ENCODE results near the gene RASSF9.

RASSF9 gene

DNA sequence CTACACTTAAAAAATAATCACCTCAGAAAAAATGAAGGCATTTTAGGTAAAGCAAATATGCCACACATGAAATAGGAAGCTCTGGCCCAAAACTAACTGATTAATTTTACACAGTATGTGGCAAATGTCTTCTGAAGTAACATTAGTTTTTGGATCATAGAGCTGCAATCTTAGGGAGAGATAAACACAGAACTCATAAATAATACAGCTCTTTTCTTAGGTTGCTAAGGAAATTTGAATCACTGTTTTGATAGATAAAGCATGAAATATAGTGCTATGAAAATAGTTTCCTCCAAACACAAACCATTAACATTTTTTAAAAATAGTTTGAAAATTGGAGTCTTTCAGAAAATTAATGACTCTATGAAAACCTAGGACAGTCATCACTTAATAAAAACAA lies 15.0 kb downstream of the RASSF9 start:
- no peak for DNase-seq (ENCODE audit: low read depth)

DNA sequence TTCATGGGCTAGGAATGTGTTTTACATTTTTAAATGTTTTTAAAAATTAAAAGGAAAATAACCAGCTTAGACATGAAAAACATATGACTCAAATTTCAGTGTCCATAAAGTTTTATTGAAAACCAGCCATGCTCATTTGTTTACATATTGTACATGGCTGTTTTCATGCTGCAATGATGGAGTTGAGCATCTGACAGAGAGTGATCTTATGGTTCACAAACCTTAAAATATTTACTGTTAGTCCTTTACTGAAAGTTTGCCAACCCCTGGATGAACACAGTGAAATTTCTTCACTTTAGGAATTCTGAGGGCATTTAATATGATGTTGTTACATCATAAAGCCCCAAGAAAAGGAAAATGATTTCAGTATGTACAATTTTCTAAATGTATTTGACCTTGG lies 16.1 kb downstream of the RASSF9 start:
- no peak for DNase-seq (ENCODE audit: low read depth)

DNA sequence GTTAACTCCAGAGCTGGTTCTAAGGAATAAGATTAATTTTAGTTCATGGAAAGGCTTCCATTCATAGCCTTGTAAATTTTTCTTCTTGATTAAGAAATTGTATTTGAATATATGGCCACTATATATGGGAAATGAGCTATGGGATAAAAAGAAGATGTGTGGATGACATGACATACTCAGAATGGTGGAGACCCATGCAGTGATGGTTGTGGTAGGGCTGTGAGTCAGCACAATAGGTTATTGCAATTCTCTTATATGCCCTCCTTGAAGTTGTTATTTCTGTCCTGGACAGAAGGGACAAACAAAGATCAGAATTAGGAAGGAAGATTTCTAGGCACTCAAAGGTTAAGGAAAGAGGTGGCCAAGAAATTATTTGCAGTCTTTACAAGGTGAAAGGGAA lies 21.5 kb downstream of the RASSF9 start:
- no peak for DNase-seq (ENCODE audit: low read depth)

DNA sequence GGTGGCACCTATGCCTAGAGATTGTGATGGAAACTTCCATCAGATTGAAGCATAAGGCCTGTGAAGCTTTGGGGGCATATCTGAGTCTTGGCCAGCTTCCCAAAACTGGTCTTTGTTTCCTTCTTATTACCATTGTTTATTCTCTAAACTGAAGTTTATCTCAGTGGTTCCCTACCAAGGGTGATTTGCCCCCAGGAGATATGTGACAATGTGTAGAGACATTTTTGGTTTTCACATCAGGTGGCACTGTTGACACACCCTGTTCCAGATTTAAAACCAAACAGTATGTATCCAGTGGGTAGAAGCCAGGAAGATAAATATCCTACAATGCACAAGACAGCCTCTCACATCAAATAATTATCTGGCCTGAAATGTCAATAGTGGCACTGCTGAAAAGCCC lies 22.1 kb downstream of the RASSF9 start:
- no peak for DNase-seq (ENCODE audit: low read depth)

DNA sequence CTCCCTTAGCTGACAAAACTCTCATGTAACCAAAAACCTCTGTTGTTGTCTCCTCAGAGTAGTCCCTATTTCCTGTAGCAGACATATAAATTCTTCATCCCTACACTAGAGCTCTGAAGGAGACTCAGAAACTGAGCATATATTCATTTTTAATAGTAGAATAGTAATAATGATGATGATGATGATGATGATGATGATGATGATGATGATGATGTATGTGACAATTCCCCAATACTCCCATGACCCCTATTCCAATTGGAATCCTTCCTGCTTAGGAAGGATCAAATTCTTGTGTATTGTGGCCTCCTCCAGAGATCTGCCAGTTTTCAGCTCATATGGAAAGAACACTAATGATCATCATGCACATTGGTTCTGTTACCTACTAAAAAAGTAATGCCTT lies 26.7 kb downstream of the RASSF9 start:
- DNase-seq (ENCODE audit: low read depth): no peak

DNA sequence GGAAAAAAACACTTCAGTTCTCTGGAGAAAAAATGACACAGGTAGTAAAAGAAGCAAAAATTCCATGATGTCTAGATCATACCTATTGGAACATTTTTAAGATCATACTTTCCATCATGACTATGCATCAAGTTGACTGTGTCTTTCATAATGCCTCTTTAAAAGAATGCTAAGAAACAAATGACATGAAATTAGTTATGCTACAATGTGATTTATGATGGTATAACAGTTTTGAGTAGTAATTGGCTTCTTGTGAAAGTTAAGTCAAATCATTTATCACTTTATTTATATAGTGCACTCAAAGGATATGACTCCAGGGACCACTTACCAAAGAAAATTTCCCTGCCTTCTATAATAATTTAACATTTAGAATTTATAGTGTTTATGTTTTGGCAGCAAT lies 28.5 kb downstream of the RASSF9 start:
- no peak for DNase-seq (ENCODE audit: low read depth)

DNA sequence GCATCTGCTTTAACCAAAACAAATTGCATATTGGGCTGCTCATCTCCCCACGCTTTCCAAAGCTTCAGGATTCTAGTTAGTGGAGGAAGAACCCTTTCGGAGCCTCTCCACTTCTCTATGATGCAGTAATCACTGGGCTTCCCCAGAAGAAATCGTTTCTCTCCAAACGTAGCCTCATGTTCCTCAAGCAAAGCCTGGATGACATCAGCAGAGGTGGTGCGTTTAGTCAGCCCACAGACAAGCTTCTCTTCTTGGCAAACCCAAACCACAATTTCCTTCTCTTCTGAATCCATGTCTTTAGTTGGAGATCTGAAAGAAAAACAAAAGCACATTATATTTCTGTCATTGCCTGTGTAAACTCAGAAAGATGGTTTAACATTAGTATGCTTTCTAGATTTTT lies 30.6 kb downstream of the RASSF9 start:
- no peak for DNase-seq (ENCODE audit: low read depth)

DNA sequence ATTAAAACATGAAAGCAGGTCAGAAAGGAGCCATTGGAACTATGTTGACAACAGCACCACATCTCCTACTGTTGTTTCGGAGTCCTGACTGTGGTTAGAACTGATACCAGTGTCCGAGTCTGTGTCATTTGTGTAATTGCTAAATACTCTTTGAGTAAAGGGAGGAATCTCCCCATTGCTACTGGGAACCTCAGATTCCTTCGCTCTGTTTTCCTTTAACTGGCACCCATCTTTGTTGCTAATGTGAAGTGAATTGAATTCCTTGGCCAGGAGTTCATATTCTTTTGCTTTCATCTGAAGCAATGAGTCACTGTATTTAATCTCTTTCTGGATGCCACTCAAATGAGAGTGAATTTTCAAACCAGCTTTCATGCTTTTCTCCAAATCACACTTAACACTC lies 31.5 kb downstream of the RASSF9 start:
- peak; percentile 38 for DNase-seq (ENCODE audit: low read depth)

DNA sequence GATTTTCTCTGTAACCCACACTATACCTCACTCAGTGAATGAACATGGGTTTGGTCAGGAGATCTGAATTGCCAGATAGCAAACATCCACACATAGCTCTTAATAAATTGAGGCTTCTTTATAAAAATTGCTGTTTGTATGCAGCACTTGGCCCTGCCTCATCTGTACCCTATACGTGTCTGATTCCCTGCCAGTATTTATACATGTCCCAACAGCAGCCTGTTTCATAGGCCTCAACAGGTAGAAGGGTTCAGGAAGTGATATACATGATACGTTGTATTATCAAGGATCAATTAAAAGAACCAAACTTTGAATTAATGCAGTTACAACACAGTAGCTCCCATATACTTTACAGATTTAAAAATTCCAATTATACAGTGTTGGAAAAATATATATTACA lies 32.3 kb downstream of the RASSF9 start:
- DNase-seq (ENCODE audit: low read depth): no peak

DNA sequence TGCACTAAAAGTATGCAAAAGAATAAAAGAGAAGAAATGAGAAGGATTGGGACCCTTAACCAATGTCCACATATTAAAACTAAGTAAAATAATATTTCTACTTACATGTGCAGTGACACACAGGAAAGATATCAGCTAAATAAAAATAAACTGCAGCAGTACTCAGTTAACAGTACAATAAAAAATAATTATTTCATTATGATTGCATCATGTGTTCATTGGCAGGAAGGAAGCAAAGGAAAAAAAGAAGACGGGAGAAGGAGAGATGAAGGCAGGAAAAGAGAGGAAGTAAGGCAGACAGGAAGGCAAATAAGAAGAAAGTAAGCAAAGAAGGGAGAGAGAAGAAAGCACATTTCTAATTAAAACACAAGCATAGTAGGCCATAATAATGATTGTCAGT lies 33.0 kb downstream of the RASSF9 start:
- DNase-seq (ENCODE audit: low read depth): no peak

DNA sequence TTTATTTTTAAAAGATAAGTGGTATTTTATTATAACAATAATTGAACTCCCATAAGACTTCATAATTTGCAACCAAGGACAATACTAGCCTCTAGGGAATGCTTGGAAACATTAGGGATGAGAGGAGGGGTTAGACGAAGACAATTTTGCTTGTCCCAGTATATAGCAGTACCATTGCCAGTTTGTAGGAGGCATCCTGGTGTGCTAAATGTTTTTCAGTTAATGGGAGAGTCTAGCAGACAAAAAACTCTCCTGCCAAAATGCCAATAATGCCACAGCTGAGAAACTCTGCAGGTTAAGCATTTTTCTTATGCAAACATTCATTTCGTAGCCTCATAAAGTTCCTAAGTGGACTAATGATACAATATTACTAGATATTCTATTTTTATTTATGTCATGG lies 38.1 kb downstream of the RASSF9 start:
- DNase-seq (ENCODE audit: low read depth): no peak

DNA sequence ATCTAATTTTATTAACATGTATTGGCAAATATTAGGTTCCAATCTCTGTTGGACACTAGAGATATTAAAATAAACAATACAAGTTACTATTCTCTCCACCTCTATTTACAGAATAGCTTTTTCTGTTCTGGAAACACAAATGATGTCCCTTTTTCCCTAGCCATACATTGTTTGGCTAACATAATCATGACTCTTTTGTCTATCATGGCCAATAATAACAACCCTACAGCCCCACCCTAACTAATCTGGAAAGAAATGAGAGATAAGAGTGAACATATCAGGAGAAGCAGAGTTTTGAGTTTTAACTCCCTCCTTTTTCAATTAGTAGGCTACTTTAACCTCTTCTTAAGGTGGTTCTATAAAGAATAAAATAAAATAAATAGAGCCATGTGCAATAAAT lies 40.2 kb downstream of the RASSF9 start:
- DNase-seq (ENCODE audit: low read depth): no peak

DNA sequence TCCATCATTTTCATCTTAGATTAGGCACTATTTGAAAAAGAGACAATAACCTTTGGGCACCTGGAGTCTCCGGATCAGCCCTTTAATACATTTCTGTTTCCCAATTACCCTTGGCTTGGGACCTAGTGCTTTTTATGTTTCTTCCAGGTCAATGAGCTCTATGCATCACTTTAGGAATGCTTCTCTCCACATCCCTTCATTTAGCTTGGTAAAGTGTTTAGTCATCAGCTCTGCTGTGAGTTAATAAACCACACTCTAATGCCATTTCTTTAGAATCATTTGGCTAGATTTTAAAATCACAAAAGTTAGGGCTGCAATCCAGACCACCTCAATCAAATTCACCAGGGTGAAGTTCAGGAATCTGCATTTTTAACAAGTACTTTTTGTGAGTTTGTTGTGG lies 41.7 kb downstream of the RASSF9 start:
- peak; percentile 49 for DNase-seq (ENCODE audit: low read depth)

DNA sequence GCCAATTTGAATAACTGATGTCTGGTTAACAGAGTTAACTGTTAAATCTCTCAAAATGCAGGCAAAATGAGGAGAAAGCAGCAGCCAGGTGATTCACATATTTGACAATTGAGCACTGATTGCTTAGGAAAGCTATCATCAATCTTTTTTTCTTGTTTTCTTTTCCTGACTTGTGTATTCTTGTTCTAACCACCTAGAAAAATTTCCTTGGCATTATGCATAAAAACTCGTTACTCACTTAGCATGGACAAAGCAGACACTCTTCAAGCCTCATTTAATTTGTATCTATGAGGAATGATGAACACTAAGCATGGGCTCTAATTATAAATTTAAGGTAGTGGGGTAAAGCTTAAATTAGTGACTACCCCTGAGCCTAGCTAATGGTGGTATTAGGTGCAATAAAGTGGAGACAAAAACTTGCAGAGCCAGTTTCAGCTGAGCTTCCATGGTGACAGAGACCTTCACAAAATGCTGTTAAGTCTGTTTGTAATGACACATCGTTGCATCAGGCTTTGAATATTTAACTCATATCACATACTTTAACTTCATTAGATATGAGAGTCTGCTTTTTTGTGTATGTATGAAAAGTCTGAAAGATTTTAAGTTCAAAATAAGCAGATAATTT lies 52.0 kb downstream of the RASSF9 start:
- DNase-seq (ENCODE audit: low read depth): no peak

DNA sequence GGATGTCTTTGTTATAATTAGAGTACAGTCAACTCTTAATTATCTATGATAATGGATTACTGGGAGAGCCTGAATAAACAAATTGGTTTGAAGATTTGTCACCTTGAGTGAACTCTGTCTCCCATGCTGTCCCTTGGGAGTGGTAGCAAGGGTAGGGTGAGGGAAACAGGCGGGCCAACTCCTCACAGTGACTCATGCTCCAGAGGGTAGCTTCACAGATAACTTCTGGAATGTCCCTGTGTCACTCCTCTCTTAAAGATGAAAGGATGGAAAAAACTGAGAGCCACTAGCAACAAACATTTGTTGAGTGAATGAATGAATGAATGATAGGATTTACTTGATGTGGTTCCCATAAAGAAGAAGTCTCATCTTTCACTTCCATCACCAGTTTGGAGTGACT lies 53.5 kb downstream of the RASSF9 start:
- DNase-seq (ENCODE audit: low read depth): no peak

DNA sequence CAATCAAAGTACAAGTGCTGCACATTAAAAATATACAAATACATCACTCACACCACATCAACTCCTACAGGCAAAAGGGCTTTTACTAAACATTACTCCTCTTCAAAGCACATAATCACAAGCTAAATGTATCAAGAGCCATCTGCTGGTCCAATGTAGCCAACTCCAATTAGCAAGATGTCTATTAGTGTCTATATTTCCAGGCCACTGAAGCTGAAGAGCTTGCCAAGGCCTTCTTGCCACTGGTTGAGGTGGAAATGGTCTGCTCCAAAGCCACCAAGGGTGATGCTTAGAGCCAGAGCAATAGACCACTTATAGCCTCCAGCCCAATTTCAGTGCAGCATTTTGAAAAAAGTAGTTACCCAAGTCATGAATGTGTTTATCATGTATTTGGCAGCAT lies 54.4 kb downstream of the RASSF9 start:
- no peak for DNase-seq (ENCODE audit: low read depth)

DNA sequence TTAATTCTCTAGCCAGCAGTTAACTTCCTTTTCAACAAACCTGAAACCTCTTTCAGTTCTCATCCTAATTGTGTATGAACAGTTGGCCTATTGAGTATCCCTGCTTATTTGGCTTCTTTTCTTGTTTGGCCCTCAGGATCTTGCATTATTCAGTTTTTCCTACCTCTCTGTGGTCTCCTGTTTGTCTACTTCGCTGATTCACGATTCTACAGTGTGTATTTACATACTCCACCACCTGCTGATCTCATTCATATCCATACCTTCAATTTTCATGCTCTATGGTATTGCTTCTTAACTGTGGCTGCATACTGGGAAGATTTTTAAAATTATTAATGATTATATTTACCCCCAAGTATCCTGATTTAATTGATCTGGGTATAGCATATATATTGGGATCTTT lies 56.4 kb downstream of the RASSF9 start:
- no peak for DNase-seq (ENCODE audit: low read depth)

DNA sequence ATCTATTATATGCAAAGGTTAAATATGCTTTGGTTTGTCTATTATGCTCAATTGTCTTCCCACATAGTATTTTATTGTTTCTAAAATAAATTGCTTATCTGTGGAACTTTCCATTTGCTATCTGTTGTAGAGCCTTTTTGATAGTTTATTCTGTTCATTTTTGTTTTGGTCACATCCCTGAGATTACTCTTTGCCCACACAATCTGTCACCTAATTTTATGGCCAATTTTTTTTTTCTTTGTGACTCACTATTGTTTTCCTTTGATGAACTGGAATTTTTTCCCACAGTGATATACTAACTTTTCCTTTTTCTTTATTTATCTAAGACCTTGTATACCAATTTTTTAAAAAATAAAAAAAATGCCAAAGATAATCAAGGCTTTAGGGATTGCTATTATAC lies 61.1 kb downstream of the RASSF9 start:
- no peak for DNase-seq (ENCODE audit: low read depth)

DNA sequence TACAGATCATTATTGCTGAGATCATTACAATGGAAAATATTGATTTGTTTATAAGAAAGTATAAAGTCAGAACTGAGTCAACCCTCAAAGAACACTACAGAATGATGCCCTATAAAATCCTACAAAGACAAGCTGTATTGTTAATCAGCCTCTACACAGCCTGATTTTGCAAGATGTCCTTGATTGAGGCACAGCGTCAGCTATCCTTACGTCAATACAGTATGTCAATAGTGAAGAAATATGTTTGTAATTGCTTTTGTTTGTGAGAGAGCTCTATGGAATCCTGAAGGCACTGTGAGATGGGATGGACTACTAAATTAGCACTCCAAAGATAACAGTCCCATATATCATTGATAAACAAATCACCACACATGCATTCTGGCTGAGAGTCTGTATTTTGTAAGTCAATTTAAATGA lies 70.7 kb downstream of the RASSF9 start:
- no peak for DNase-seq (ENCODE audit: low read depth)

DNA sequence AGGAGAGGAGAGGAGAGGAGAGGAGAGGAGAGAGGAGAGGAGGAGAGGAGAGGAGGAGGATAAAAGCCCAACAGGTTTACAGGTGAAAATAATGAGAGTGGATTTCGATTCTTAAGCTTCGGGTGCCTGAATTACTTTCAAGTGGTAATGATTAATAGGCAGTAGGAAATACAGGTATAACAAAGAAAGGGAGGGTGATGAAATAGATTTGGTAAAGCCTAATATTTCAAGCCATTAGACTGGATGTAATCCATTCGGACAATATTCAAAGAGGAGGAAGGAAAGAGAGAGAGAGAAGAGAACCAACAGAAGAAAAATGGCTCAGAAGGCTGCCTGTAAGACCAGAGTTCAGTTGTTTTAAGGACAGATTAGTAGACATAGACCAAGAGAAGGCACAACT lies 76.6 kb downstream of the RASSF9 start:
- DNase-seq (ENCODE audit: low read depth): no peak

DNA sequence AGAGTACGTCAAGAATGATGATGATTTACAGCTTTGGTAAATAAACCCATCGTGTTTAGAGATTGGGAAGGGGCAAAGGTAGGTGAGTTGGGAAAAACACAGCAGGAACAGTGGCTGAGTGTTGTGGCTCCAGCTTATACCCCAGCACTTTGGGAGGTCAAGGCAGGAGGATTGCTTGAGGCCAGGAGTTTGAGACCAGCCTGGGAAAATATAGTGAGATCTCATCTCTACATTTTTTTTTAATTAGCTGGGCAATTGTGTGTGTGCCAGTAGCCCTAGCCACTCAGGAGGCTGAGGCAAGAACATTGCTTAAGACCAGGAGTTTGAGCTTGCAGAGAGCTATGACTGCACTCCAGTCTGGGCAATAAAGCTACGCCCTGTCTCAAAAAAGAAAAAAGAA lies 77.1 kb downstream of the RASSF9 start:
- DNase-seq (ENCODE audit: low read depth): no peak

DNA sequence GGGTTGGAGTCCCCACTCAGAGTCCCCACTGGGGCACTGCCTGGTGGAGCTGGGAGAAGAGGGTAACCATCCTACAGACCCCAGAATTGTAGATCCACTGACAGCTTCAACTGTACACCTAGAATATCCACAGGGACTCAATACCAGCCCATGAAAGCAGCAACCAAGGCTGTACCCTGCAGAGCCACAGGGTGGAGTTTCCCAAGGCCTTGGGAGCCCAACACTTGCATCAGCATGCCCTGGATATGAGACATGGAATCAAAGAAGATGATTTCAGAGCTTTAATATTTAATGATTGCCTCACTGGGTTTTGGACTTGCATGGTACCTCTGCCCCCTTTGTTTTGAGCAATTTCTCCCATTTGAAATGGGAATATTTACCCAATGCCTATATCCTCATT lies 80.4 kb downstream of the RASSF9 start:
- no peak for DNase-seq (ENCODE audit: low read depth)

Measured in HS-5 (cell line).